ENCODE data around the gene ITPR3.

Gene ITPR3

DNA sequence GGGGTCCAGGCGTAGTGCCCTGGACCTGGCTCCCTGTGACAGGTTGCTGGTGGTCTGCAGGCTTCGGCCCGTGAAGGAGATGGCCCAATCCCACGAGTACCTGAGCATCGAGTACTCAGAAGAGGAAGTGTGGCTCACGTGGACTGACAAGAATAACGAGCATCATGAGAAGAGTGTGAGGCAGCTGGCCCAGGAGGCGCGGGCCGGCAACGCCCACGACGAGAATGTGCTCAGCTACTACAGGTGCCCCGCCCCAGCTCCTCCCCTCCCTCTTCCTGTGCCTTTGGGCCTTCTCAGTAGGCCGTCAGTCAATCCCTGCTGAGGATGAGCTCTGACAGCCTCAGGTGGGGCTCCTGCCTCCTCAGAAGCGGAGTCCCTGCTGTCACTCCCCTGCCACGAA lies 47.8 kb downstream of the ITPR3 start:
- Histone ChIP-seq H2AFZ (ENCODE audit: low read length, unreplicated experiment) (no peak overlapping the region), H3K79me2 (ENCODE audit: control insufficient read depth, insufficient read depth, low read length, unreplicated experiment) (no peaks in the 10 kb centered on the region), H3K27ac (ENCODE audit: low read depth, low read length) (no peak overlapping the region), H3K4me3 (ENCODE audit: low read depth, low read length) (no peak overlapping the region), H3K27me3 (ENCODE audit: insufficient read depth, low read length) (no peaks in the 10 kb centered on the region), H3K4me1 (ENCODE audit: control insufficient read depth, insufficient read depth, low read length, unreplicated experiment) (peaks cover 10% of the 10 kb centered on the region), H3K36me3 (ENCODE audit: insufficient read depth, low read length) (peaks cover 12% of the 10 kb centered on the region; the same call in 1 of the 2 replicates)

DNA sequence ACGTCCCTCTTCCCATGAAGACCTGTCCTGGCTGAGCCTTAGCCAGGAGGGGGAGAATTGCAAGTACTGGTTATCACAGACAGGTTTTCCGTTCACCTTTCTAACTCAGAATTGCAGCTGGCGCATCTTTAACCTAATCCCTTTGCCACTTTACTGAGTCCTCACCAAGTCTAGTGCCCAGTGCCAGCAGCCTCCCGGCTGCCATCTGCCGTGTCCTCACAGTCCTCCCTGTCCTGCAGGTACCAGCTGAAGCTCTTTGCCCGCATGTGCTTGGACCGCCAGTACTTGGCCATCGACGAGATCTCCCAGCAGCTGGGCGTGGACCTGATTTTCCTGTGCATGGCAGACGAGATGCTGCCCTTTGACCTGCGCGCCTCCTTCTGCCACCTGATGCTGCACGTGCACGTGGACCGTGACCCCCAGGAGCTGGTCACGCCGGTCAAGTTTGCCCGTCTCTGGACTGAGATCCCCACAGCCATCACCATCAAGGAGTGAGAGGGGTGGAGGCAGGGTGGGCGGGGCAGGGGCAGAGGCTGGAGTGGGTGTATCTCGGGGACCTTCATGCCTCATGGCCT lies 49.1 kb downstream of the ITPR3 start:
- Histone ChIP-seq H3K27me3 (ENCODE audit: insufficient read depth, low read length) (no peaks in the 10 kb centered on the region), H3K4me3 (ENCODE audit: low read depth, low read length) (no peak overlapping the region), H3K79me2 (ENCODE audit: control insufficient read depth, insufficient read depth, low read length, unreplicated experiment) (no peaks in the 10 kb centered on the region), H3K27ac (ENCODE audit: low read depth, low read length) (no peak overlapping the region), H3K36me3 (ENCODE audit: insufficient read depth, low read length) (peaks cover 12% of the 10 kb centered on the region; the same call in 1 of the 2 replicates), H3K4me1 (ENCODE audit: control insufficient read depth, insufficient read depth, low read length, unreplicated experiment) (peaks cover 22% of the 10 kb centered on the region), H2AFZ (ENCODE audit: low read length, unreplicated experiment) (no peak overlapping the region)

DNA sequence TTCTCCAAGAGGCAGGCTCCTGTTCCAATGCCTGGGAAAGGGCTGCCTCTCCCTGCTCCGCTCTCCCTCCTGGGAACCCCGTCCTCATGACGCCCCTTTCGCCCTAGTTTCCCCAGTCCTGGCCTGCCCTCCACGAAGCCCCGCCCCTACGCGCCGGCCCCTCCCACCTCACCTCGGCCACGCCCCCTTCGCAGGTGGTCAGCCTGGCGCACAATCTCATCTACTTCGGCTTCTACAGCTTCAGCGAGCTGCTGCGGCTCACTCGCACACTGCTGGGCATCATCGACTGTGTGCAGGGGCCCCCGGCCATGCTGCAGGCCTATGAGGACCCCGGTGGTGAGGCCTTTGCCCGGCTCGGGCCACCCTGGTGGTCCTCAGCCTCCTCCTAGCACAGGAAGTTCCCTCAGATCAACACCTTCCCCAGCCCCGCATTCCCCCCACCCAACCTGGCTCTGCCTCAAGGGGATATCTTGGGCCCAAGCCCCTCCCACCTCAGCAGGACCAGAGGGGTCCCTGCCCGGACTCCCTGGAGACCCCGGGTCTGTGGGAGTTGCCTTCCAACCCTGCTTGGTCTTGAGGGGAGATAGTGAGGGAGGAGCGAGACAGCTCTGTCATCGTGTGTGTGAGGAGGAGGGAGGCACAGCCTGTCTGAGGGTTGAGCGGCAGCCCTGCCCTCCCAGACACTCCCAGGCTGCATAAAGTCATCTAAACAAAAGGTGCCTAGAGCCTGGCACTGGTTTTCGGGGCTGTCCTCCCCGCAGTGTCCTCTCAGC lies 50.0 kb downstream of the ITPR3 start:
- H3K4me3 ChIP-seq (ENCODE audit: low read depth, low read length): no peak overlapping the region
- no peaks in the 10 kb centered on the region for H3K27me3 ChIP-seq (ENCODE audit: insufficient read depth, low read length)
- H2AFZ ChIP-seq (ENCODE audit: low read length, unreplicated experiment): no peak overlapping the region
- H3K79me2 ChIP-seq (ENCODE audit: control insufficient read depth, insufficient read depth, low read length, unreplicated experiment): no peaks in the 10 kb centered on the region
- no peak overlapping the region for H3K27ac ChIP-seq (ENCODE audit: low read depth, low read length)
- peaks cover 12% of the 10 kb centered on the region; the same call in 1 of the 2 replicates for H3K36me3 ChIP-seq (ENCODE audit: insufficient read depth, low read length)
- H3K4me1 ChIP-seq (ENCODE audit: control insufficient read depth, insufficient read depth, low read length, unreplicated experiment): peaks cover 30% of the 10 kb centered on the region

GRCh38 chr6:33671744-33672072 lies 50.6 kb downstream of the ITPR3 start:
- Histone ChIP-seq H3K27ac (ENCODE audit: low read depth, low read length) (no peak overlapping the region), H3K79me2 (ENCODE audit: control insufficient read depth, insufficient read depth, low read length, unreplicated experiment) (no peaks in the 10 kb centered on the region), H3K36me3 (ENCODE audit: insufficient read depth, low read length) (peaks cover 12% of the 10 kb centered on the region; the same call in 1 of the 2 replicates), H2AFZ (ENCODE audit: low read length, unreplicated experiment) (no peak overlapping the region), H3K4me3 (ENCODE audit: low read depth, low read length) (no peak overlapping the region), H3K4me1 (ENCODE audit: control insufficient read depth, insufficient read depth, low read length, unreplicated experiment) (peaks cover 36% of the 10 kb centered on the region), H3K27me3 (ENCODE audit: insufficient read depth, low read length) (no peaks in the 10 kb centered on the region)

DNA sequence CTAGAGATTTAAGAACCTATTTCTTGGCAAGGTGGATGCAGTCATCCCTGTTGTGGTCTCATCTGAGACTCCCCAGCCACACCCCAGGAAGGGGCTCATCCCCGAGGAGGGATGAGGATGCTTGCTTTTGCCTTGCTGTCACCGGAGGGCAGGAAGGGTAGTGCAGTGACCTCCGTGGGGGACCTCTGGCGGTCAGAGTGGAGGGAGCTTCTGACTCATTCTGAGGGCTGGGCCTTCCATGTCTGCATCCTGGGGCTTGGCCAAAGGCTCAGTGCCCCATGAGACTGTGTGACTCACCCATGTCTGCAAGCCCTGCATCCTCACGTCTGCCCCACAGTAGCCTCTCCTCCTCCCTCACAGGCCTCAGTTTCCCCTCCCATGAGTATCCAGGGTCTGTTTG lies 51.7 kb downstream of the ITPR3 start:
- Histone ChIP-seq H3K36me3 (ENCODE audit: insufficient read depth, low read length) (peaks cover 12% of the 10 kb centered on the region; the same call in 1 of the 2 replicates), H3K27ac (ENCODE audit: low read depth, low read length) (no peak overlapping the region), H3K27me3 (ENCODE audit: insufficient read depth, low read length) (no peaks in the 10 kb centered on the region), H3K79me2 (ENCODE audit: control insufficient read depth, insufficient read depth, low read length, unreplicated experiment) (no peaks in the 10 kb centered on the region), H2AFZ (ENCODE audit: low read length, unreplicated experiment) (no peak overlapping the region), H3K4me1 (ENCODE audit: control insufficient read depth, insufficient read depth, low read length, unreplicated experiment) (peaks cover 41% of the 10 kb centered on the region), H3K4me3 (ENCODE audit: low read depth, low read length) (no peak overlapping the region)

DNA sequence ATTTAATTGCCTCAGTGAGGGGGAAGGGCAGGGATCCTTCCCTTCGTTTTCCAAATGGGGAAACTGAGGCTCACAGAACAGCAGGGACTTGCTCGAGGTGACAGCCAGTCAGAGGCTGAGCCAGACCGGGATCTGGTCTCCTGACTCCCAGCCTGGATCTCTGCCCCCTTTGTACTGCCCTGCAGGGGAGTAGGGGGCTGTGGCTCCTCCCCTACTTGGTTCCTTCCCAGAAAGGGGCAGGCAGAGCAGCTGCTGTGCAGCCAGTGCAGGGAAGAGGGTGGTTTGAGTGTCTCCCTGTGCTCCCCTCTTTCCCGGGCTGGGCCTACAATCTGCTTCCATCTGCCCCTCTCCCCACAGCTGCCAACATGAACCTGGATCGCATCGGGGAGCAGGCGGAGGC lies 52.7 kb downstream of the ITPR3 start:
- Histone ChIP-seq H3K4me1 (ENCODE audit: control insufficient read depth, insufficient read depth, low read length, unreplicated experiment) (peaks cover 41% of the 10 kb centered on the region), H3K36me3 (ENCODE audit: insufficient read depth, low read length) (peaks cover 12% of the 10 kb centered on the region; the same call in 1 of the 2 replicates)

GRCh38 chr6:33675968-33676367 lies 54.8 kb downstream of the ITPR3 start:
- Histone ChIP-seq H3K36me3 (ENCODE audit: insufficient read depth, low read length) (peaks cover 9% of the 10 kb centered on the region; the same call in 1 of the 2 replicates), H3K4me1 (ENCODE audit: control insufficient read depth, insufficient read depth, low read length, unreplicated experiment) (peaks cover 41% of the 10 kb centered on the region), H3K79me2 (ENCODE audit: control insufficient read depth, insufficient read depth, low read length, unreplicated experiment) (no peaks in the 10 kb centered on the region), H3K4me3 (ENCODE audit: low read depth, low read length) (no peak overlapping the region), H3K27ac (ENCODE audit: low read depth, low read length) (no peak overlapping the region), H3K27me3 (ENCODE audit: insufficient read depth, low read length) (no peaks in the 10 kb centered on the region), H2AFZ (ENCODE audit: low read length, unreplicated experiment) (no peak overlapping the region)

More for the DNA sequence above, 52.7 kb downstream of the ITPR3 start:
- no peaks in the 10 kb centered on the region for H3K79me2 ChIP-seq (ENCODE audit: control insufficient read depth, insufficient read depth, low read length, unreplicated experiment)
- H3K27me3 ChIP-seq (ENCODE audit: insufficient read depth, low read length): no peaks in the 10 kb centered on the region
- no peak overlapping the region for H2AFZ ChIP-seq (ENCODE audit: low read length, unreplicated experiment)
- H3K27ac ChIP-seq (ENCODE audit: low read depth, low read length): no peak overlapping the region
- no peak overlapping the region for H3K4me3 ChIP-seq (ENCODE audit: low read depth, low read length)

GRCh38 chr6:33676416-33677142 lies 55.5 kb downstream of the ITPR3 start:
- peaks cover 41% of the 10 kb centered on the region for H3K4me1 ChIP-seq (ENCODE audit: control insufficient read depth, insufficient read depth, low read length, unreplicated experiment)
- no peaks in the 10 kb centered on the region for H3K79me2 ChIP-seq (ENCODE audit: control insufficient read depth, insufficient read depth, low read length, unreplicated experiment)
- no peaks in the 10 kb centered on the region for H3K27me3 ChIP-seq (ENCODE audit: insufficient read depth, low read length)
- H3K4me3 ChIP-seq (ENCODE audit: low read depth, low read length): no peak overlapping the region
- no peak overlapping the region for H3K27ac ChIP-seq (ENCODE audit: low read depth, low read length)
- no peak overlapping the region for H2AFZ ChIP-seq (ENCODE audit: low read length, unreplicated experiment)
- peaks cover 5% of the 10 kb centered on the region; the same call in 1 of the 2 replicates for H3K36me3 ChIP-seq (ENCODE audit: insufficient read depth, low read length)

GRCh38 chr6:33677143-33677660 lies 56.1 kb downstream of the ITPR3 start:
- Histone ChIP-seq H3K36me3 (ENCODE audit: insufficient read depth, low read length) (peaks cover 6% of the 10 kb centered on the region; the same call in 1 of the 2 replicates), H3K4me3 (ENCODE audit: low read depth, low read length) (no peak overlapping the region), H3K27ac (ENCODE audit: low read depth, low read length) (no peak overlapping the region), H2AFZ (ENCODE audit: low read length, unreplicated experiment) (no peak overlapping the region), H3K4me1 (ENCODE audit: control insufficient read depth, insufficient read depth, low read length, unreplicated experiment) (peaks cover 41% of the 10 kb centered on the region), H3K27me3 (ENCODE audit: insufficient read depth, low read length) (no peaks in the 10 kb centered on the region), H3K79me2 (ENCODE audit: control insufficient read depth, insufficient read depth, low read length, unreplicated experiment) (no peaks in the 10 kb centered on the region)

GRCh38 chr6:33677689-33678088 lies 56.6 kb downstream of the ITPR3 start:
- H2AFZ ChIP-seq (ENCODE audit: low read length, unreplicated experiment): no peak overlapping the region
- H3K27ac ChIP-seq (ENCODE audit: low read depth, low read length): no peak overlapping the region
- H3K4me3 ChIP-seq (ENCODE audit: low read depth, low read length): no peak overlapping the region
- peaks cover 11% of the 10 kb centered on the region; the same call in 1 of the 2 replicates for H3K36me3 ChIP-seq (ENCODE audit: insufficient read depth, low read length)
- H3K79me2 ChIP-seq (ENCODE audit: control insufficient read depth, insufficient read depth, low read length, unreplicated experiment): no peaks in the 10 kb centered on the region
- H3K27me3 ChIP-seq (ENCODE audit: insufficient read depth, low read length): no peaks in the 10 kb centered on the region
- peaks cover 41% of the 10 kb centered on the region for H3K4me1 ChIP-seq (ENCODE audit: control insufficient read depth, insufficient read depth, low read length, unreplicated experiment)

Measured in ACC112 (cell line).